Mammary epithelial cell (primary cell): ENCODE measurements around the gene PBX1.

ENCODE experiments used
- CTCF ChIP-seq, 2 donors: IDR thresholded peaks in 1 of 2; conservative IDR thresholded peaks in 1 of 2; 2 replicates each; pipeline ENCODE4 v1.5.1; 2011 to 2012; ENCODE audit warnings: inconsistent platforms in 2 of 2, low read length in 2 of 2, mild to moderate bottlenecking in 2 of 2, control low read depth in 1 of 2, low read depth in 1 of 2; ENCODE audit not compliant: insufficient read depth in 1 of 2; ENCODE audit errors: extremely low read depth in 1 of 2
- EZH2 ChIP-seq: IDR thresholded peaks from 2 replicates; pipeline ENCODE4 v1.6.1; 2012; ENCODE audit warnings: low read length, inconsistent platforms, borderline replicate concordance

- TF ChIP-seq CTCF (conservative IDR thresholded peaks at IDR 0.05 in 1 of 2, IDR thresholded peaks at IDR 0.05 in 1 of 2; ENCODE audit: extremely low read depth in 1 of 2, insufficient read depth in 1 of 2, low read depth in 1 of 2, low read length in 2 of 2), result no peak
- TF ChIP-seq EZH2, result no peak
Measured at GRCh38 chr1:164595212-164595611, 36.2 kb downstream of the PBX1 start.
